Activated CD4-positive, alpha-beta T cell treated with anti-CD3 and anti-CD28 coated beads, Interleukin-2, amount 50 U/mL, for 24 hours (primary cell): ENCODE data around the gene CEMIP2.

Experiments
- DNase-seq, 2 donors: peaks; one replicate each; pipeline ENCODE4 v3.0.0-alpha.2; 2020; ENCODE audit warnings: low read depth in 1 of 2, low spot score in 1 of 2

CEMIP2 gene

DNA sequence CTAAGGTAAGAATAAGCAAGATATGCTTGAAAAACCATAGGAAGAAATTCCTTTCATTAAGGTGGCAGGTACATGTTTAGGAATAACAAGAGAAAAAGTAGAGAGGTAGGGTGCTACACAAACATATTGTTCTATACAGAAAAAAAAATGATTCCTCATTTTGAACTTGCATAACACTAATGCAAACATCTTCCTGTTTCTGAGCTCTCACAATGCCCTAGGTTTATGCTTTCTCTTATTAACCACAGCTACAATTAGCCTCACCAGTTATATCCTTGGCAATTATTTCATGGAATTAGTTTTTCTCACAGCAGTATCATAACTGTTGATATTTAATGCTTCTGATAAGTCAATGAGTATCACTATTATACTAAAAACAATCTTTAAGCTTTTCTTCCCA is 20.7 kb downstream of the CEMIP2 start:
- DNase-seq = no peak

- DNase-seq = no peak
Measured at GRCh38 chr9:71746758-71747125, 21.6 kb downstream of the CEMIP2 start.

GRCh38 chr9:71746023-71746757 is 22.1 kb downstream of the CEMIP2 start:
- no peak for DNase-seq

DNA sequence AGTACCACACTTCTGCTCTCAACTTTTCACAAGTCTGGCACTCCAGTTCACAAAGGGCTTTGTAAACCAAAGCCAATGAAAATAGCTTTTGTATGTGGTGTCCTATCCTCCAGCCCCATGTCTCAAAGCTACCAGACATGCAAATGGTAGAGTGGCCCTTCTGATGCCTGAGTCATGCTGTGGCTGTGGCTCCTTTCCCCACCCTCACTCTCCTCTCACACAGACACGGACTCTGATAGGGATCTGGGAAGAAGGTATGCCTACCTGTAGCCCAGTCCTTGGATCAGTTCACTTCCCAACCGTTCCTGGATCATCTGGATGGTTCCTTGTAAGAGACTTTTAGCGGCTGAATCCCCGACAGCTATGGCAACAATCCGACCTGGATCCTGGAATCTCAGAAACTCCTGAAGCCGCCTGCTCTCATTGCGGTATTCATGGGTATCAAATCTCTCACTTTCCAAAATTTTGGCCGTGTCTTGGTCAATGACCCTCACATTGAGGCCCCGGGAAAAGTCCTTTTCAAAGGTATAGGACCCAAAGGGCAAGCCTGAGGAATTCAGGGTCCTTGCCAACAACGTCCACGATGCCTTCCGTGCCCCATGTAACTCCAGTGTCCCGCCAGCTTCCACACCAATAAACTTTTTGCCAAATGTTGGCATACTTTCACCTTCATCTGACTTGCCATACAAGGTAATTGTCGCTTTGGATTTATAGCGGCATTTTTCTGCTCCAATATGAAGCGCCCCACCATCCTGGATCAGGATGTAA is 23.4 kb downstream of the CEMIP2 start:
- no peak for DNase-seq

- DNase-seq = no peak
Measured at GRCh38 chr9:71743882-71744281, 24.4 kb downstream of the CEMIP2 start.

DNA sequence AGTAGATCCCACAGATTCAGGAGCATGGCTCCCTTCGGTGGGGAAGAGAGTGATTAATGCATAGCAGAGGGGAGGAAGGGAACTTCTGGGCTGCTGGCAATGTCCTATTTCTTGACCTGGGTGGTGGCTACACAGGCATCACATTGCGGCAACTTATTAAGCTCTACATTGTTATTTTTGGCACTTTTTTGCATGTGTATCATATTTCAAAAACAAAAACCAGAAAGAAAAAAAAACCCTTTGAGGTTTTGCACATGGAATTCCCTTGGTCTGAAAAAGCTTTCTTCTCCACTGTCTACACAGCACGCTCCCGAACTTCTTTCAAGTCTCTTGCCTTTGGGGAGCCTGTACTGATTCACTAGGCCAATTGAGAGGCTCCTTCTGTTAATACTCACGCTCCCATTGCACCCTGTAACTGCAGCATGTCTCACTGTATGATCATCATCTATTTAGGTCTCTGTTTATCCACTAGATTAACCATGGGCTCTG is 25.1 kb downstream of the CEMIP2 start:
- no peak for DNase-seq

GRCh38 chr9:71742703-71743102 is 25.6 kb downstream of the CEMIP2 start:
- no peak for DNase-seq

- no peak for DNase-seq
Measured at GRCh38 chr9:71741926-71742648, 26.2 kb downstream of the CEMIP2 start.

GRCh38 chr9:71740199-71740598 is 28.1 kb downstream of the CEMIP2 start:
- no peak for DNase-seq

DNA sequence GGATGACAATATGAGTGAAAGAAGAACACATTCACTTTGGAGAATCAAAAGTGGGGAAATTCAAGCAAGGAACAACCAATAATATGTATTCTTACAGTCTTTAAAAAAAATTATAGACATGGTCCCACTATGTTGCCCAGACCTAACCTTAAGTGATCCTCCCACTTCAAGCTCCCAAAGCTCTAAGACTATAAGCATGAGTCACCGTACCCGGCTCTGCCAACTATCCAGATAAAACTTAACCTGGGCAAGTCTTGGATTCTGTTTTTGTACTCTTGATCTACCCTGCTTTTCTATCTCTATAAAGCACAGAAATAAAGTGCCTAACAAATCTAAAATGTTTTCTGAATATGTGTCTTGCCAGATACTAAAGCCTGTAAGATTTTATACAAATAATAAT is 30.9 kb downstream of the CEMIP2 start:
- DNase-seq = no peak

DNA sequence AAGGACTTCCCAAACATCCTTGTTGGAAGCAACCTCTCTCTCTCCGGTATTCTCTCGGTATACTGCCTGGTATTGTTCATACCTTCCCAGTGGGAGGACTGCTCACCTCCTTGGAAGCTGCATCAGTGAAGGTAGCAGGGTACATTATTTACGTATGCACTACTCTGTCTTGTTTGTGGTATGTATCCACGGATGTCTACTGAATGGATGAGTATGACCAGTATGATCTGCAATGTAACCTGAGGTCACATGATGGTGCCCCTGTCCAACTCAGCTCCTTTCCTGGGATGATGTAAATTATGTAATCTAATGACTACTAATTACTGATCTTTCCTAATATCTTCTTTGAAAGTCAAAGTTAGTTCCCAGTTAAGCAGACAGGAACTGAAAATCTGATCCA is 32.1 kb downstream of the CEMIP2 start:
- no peak for DNase-seq

GRCh38 chr9:71734950-71735349 is 33.4 kb downstream of the CEMIP2 start:
- DNase-seq = no peak

- DNase-seq = no peak
Measured at GRCh38 chr9:71733176-71733575, 35.1 kb downstream of the CEMIP2 start.

GRCh38 chr9:71729816-71730526 is 38.3 kb downstream of the CEMIP2 start:
- no peak for DNase-seq

- no peak for DNase-seq
Measured at GRCh38 chr9:71726723-71727122, 41.6 kb downstream of the CEMIP2 start.

GRCh38 chr9:71725590-71726338 is 42.5 kb downstream of the CEMIP2 start:
- DNase-seq = no peak

DNA sequence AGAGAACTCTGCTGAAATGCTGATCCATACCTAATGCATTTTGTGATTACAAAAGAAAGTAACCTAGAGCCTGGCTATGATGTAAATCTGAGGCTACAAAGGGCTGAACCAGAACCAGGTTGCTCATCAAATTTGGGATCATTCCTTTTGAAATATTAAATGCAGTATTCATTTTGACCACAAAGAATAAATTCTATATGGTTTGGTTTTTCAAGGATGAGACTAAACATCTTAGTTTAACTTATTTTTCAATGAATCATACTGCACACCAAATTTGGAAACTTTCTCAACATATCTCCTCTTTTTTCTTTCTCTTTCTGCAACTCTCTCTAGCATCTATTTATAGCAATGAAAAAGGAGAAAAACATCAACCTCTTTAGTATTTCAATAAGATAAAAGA is 46.5 kb downstream of the CEMIP2 start:
- DNase-seq = no peak

GRCh38 chr9:71719562-71719961 is 48.8 kb downstream of the CEMIP2 start:
- no peak for DNase-seq

DNA sequence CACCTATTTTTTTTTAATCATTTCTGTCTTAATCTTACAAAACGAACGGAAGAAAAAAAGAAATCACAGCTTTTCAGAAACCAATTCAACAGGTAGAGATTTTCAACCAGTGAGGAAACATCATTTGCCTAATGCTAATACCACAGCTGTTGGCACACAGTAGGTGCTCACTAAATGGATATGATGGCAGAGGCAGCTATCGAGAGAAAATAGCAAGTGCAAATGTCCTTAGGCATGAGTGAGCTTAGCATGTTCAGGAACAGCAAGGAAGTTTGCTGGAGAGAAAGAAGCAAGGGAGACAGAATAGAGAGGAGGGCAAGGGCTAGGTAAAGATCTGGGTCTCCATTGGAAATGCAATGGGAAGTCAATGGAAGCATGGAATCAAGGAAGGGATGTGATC is 49.2 kb downstream of the CEMIP2 start:
- no peak for DNase-seq

DNA sequence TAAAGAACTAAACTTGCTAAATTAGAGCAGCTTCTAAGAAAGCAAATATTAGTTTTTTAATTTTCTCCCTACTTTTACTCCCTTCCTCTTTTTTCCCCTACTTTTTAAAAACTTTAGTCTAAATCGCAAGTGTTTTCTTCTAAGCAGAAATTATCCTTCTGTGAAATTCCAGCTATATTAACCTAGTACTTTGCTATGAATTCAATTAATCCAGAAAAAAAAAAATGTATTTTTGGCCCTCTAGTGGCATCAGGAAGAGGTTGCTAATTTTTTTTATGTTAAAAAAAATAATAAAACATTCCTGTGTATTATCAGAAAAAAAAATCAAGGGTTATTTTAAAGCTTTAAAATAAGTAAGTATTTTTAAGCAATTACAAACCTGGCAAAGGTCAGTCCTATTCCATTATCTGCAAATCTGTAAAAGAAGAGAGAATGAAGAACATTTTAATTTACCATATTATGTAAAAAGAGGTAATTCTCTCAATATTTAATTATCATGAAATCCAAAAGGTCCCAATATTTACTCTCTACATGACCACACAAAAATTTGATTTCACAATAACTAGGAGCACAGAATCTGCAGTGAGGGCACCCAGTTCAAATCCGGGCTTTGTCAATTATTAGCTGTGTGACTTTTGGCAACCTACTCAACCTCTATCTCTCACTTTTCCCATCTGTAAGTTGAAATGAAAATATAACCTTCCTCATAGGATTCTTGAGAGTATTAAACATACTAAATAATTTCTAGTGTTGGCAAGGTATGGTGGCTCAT is 52.0 kb downstream of the CEMIP2 start:
- no peak for DNase-seq
